ENCODE results near the gene P4HA2. TPM values are rescaled to one million over a fixed set of nuclear protein-coding genes. Genes with fewer than 3 reads are reported as not detected.

The P4HA2 gene
- total and polyA plus RNA-seq, 9 of the 15 experiments (the other 6 are each of a cell fraction or from before 2014, with no cell fraction given), result 9.6 to 50.0 (median 12.7) TPM

DNA sequence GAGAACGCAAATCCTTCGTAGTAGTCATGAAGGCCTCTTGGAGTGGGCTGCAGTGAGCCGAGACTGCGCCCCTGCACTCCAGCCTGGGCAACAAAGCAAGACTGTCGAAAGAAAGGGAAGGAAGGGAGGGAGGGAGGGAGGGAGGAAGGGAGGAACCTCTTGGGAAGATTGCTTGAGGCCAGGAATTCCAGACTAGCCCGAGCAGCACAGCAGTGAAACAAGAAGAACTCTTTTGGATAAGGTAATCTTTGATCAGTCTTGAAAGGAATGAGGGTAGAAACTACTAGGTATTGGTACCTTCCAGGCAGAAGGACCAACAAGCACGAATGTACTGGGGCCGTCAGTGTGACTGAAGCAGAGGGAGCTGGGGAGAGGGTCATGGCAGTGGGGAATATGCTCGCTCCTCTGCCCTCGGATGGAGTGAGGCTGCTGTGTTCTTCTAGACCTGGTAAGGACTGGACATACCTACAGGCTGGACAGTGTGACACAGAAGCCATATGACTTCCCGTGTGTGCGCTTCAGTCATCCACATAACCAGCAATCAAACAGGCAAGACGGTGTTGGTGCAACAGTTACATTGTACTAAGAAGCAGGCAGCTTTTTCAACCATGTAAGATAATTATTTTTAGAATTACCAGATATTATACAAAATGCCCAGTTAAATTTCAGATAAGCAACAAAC is 45.2 kb downstream of the P4HA2 start:
- H3K9ac ChIP-seq (ENCODE audit: insufficient read depth in 1 of 2, low read depth in 2 of 2, low read length in 2 of 2), result no peak overlapping the region
- no peaks in the 10 kb centered on the region for H3K27me3 ChIP-seq (ENCODE audit: control insufficient read depth in 2 of 2, insufficient read depth in 2 of 2, low read length in 2 of 2)
- BruUV-seq (replicated peaks), result no TSS peak
- no peaks in the 10 kb centered on the region for H3K9me3 ChIP-seq (replicated peaks; ENCODE audit: control insufficient read depth, insufficient read depth, low read depth, low read length)
- FAIRE-seq, result no peak
- intact Hi-C loops (cut with micrococcal nuclease) (loop anchor here (5.0 to 10.0 kb wide), 2 partner anchors 55 to 202 kb away; no protein-coding TSS in a partner anchor), in situ Hi-C loops (cut with MboI) (loop anchor here (10.0 kb wide), 1 partner anchor 312 kb away; the partner anchor contains the start of gene IRF1)
- 86% methylated on average over 10 of the region's 13 CpGs for WGBS (ENCODE audit: insufficient coverage, low coverage, missing lambda C conversion rate)
- H3K4me3 ChIP-seq, result no peak overlapping the region
- H3K4me2 ChIP-seq (ENCODE audit: insufficient read depth, low read length), result no peak overlapping the region
- H3K36me3 ChIP-seq (ENCODE audit: control insufficient read depth, insufficient read depth, low read length), result peaks cover 5% of the 10 kb centered on the region; the same call in 1 of the 3 replicates
- no peaks in the 10 kb centered on the region for H4K20me1 ChIP-seq (replicated peaks; ENCODE audit: control insufficient read depth, insufficient read depth, low read length)
- no peaks in the 10 kb centered on the region for H3K9me1 ChIP-seq (ENCODE audit: control insufficient read depth, insufficient read depth, low read length)
- ChIA-PET CTCF (ENCODE audit: low intra/inter-chr PET ratio) (no interaction called here), POLR2A (no interaction called here)
- no peak for ATAC-seq
- DNase-seq (ENCODE audit: extremely low read depth in 1 of 4, low spot score in 3 of 4), result no peak
- 0 out of 2 replicates have a peak overlapping the region, but pooled peaks have one; percentile 34 for H2AFZ ChIP-seq (ENCODE audit: low read depth, low read length)
- TF ChIP-seq CREBBP (IDR thresholded peaks at IDR 0.05; ENCODE audit: low read depth, low read length) (no peak), CBFA2T3 (IDR thresholded peaks at IDR 0.05) (no peak), ESRRA (IDR thresholded peaks at IDR 0.05; ENCODE audit: borderline replicate concordance, low read depth) (no peak), SRSF1 (IDR thresholded peaks at IDR 0.05; ENCODE audit: low read depth, low read length) (no peak), MYC (IDR thresholded peaks at IDR 0.05; ENCODE audit: low read depth, low read length) (no peak), MYC (CRISPR knock-in tag; IDR thresholded peaks at IDR 0.05; ENCODE audit: borderline replicate concordance, low read depth) (no peak), KAT2B (IDR thresholded peaks at IDR 0.05; ENCODE audit: low read depth, low read length) (no peak), NFE2L1 (tag; IDR thresholded peaks at IDR 0.05; ENCODE audit: borderline replicate concordance, low read depth) (no peak), RBBP5 (IDR thresholded peaks at IDR 0.05; ENCODE audit: borderline replicate concordance, insufficient read depth, low read length, poor library complexity, severe bottlenecking) (no peak), FOXP1 (CRISPR knock-in tag; IDR thresholded peaks at IDR 0.05) (no peak), FOSL1 (tag; conservative IDR thresholded peaks at IDR 0.05) (no peak), HMG20B (CRISPR knock-in tag; IDR thresholded peaks at IDR 0.05) (no peak), SLC30A9 (CRISPR knock-in tag; IDR thresholded peaks at IDR 0.05) (no peak), MAFF (IDR thresholded peaks at IDR 0.05; ENCODE audit: low read length) (no peak), CEBPG (CRISPR knock-in tag; IDR thresholded peaks at IDR 0.05) (no peak), CEBPG (tag; conservative IDR thresholded peaks at IDR 0.05 in 1 of 2, IDR thresholded peaks at IDR 0.05 in 1 of 2) (no peak)
- TF ChIP-seq, protein P1, sequence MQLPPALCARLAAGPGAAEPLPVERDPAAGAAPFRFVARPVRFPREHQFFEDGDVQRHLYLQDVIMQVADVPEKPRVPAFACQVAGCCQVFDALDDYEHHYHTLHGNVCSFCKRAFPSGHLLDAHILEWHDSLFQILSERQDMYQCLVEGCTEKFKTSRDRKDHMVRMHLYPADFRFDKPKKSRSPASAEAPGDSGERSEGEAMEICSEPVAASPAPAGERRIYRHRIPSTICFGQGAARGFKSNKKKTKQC (CRISPR knock-in tag; IDR thresholded peaks at IDR 0.05), result no peak
- TF ChIP-seq, protein P2, sequence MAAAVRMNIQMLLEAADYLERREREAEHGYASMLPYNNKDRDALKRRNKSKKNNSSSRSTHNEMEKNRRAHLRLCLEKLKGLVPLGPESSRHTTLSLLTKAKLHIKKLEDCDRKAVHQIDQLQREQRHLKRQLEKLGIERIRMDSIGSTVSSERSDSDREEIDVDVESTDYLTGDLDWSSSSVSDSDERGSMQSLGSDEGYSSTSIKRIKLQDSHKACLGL (CRISPR knock-in tag; IDR thresholded peaks at IDR 0.05; ENCODE audit: borderline replicate concordance, poor library complexity, severe bottlenecking), result no peak
- H3K4me1 ChIP-seq (replicated peaks in 1 of 2; ENCODE audit: control insufficient read depth in 2 of 2, insufficient read depth in 2 of 2, low read length in 2 of 2), result peaks cover 11 to 27% of the 10 kb centered on the region in 2 experiments
- peaks cover 20% of the 10 kb centered on the region for H3K79me2 ChIP-seq (ENCODE audit: control insufficient read depth, insufficient read depth, low read length)
- H3K27ac ChIP-seq (ENCODE audit: extremely low read depth, low read depth, low read length), result no peak overlapping the region; the same call in 2 of the 3 replicates

Measured in K562 (cell line).